Ovary (tissue), 3 donors: ENCODE data around the gene PAFAH1B2.

Experiments
- EP300 ChIP-seq: sonication (generic); formaldehyde crosslinking; IDR thresholded peaks from one replicate; pipeline ENCODE4 v1.6.1; 2017; ENCODE audit warnings: antibody characterized with exemption
- POLR2A ChIP-seq: fragments of 450-650 bp; IDR thresholded peaks from one replicate; pipeline ENCODE4 v1.6.1; 2017; ENCODE audit warnings: antibody characterized with exemption, mild to moderate bottlenecking, moderate library complexity
- TF ChIP-seq, protein P1 (sequence below), 3 donors: fragments of 450-650 bp in 2 of 3; fragments of 200-600 bp in 1 of 3; IDR thresholded peaks; one replicate each; pipeline versions ENCODE4 v1.5.1 to v1.8.0; 2016 to 2022; ENCODE audit warnings: antibody characterized with exemption in 3 of 3, mild to moderate bottlenecking in 1 of 3
- donor health status: DM: no; HTN: no; CAD: no.

DNA sequence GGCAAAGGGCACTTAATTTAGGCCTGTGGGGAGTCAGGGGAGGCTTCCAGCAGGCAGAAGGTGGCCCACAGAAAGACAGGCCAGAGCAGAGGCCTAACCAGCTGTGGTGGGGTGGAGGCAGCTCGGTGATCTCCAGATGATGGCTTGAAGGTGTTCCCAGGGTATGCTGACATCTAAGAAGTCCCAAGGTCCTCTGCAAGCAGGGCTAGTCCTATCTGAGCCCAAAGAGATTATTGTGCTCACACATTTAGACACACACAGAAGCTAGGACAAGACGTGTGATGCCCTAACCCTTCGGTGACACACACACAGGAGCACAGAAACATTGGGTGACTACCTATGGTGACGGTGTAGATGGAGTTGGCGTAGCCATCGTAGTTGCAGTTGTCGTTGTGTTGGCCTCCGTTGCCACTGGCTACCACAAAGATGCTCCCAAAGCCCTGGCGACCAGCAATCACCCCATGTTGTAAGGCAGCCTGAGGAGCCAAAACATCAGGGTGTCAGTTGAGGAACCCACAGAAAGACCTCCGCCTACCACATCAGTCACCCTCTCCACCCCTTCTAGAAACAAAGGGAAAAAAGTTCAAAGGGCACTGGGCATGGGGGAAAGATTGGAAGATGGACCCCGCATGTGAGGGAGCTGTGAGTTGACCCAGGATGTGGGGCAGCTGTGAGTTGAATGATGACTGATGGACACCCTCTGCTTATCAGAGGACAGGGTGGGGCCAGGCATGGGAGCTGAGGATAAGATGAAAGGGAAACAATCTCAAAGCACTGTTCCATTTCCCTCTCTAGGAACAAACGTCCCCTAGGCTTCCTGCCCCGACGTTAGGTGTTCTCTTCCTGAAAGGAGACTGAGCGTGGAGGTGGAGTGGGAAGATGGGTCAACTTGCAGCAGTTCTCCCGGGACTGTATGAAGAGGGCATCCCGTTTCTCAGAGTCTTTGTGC is 79.9 kb downstream of the PAFAH1B2 start:
- TF ChIP-seq, protein P1, sequence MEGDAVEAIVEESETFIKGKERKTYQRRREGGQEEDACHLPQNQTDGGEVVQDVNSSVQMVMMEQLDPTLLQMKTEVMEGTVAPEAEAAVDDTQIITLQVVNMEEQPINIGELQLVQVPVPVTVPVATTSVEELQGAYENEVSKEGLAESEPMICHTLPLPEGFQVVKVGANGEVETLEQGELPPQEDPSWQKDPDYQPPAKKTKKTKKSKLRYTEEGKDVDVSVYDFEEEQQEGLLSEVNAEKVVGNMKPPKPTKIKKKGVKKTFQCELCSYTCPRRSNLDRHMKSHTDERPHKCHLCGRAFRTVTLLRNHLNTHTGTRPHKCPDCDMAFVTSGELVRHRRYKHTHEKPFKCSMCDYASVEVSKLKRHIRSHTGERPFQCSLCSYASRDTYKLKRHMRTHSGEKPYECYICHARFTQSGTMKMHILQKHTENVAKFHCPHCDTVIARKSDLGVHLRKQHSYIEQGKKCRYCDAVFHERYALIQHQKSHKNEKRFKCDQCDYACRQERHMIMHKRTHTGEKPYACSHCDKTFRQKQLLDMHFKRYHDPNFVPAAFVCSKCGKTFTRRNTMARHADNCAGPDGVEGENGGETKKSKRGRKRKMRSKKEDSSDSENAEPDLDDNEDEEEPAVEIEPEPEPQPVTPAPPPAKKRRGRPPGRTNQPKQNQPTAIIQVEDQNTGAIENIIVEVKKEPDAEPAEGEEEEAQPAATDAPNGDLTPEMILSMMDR (IDR thresholded peaks at IDR 0.05) = no peak
- TF ChIP-seq POLR2A = no peak
- no peak for TF ChIP-seq EP300
